ENCODE measurements around the gene ABAT.
"Not testable (repeated sequence)": the region's sequence is repeated elsewhere in the genome, so short reads cannot be mapped to it uniquely, and the experiment has no call there.

The ABAT gene

GRCh38 chr16:8718851-8719680 lies 44.6 kb downstream of the ABAT start:
- DNase-seq, result no peak

- DNase-seq, result peak; percentile 94
These were observed 45.9 kb downstream of the ABAT start for GRCh38 chr16:8720080-8720966.

GRCh38 chr16:8720967-8721308 lies 46.5 kb downstream of the ABAT start:
- DNase-seq, result no peak

GRCh38 chr16:8721336-8722024 lies 47.1 kb downstream of the ABAT start:
- peak; percentile 16 for DNase-seq

GRCh38 chr16:8722025-8722348 lies 47.6 kb downstream of the ABAT start:
- peak; percentile 16 for DNase-seq

- no peak for DNase-seq
These were observed 51.2 kb downstream of the ABAT start for GRCh38 chr16:8725513-8726178.

- no peak for DNase-seq
These were observed 52.9 kb downstream of the ABAT start for GRCh38 chr16:8727131-8727806.

- DNase-seq, result no peak
These were observed 53.6 kb downstream of the ABAT start for GRCh38 chr16:8727857-8728618.

GRCh38 chr16:8729779-8730334 lies 55.4 kb downstream of the ABAT start:
- no peak for DNase-seq

GRCh38 chr16:8730335-8730915 lies 56.0 kb downstream of the ABAT start:
- DNase-seq, result peak; percentile 43

GRCh38 chr16:8733849-8734540 lies 59.6 kb downstream of the ABAT start:
- DNase-seq, result no peak

- no peak for DNase-seq
These were observed 61.2 kb downstream of the ABAT start for GRCh38 chr16:8735574-8735973.

- DNase-seq, result no peak
These were observed 61.8 kb downstream of the ABAT start for GRCh38 chr16:8736123-8736668.

- no peak for DNase-seq
These were observed 64.7 kb downstream of the ABAT start for GRCh38 chr16:8739151-8739550.

GRCh38 chr16:8739989-8740704 lies 65.7 kb downstream of the ABAT start:
- DNase-seq, result no peak

GRCh38 chr16:8740775-8741355 lies 66.4 kb downstream of the ABAT start:
- DNase-seq, result no peak

GRCh38 chr16:8741636-8742035 lies 67.2 kb downstream of the ABAT start:
- DNase-seq, result no peak

- no peak for DNase-seq
These were observed 67.7 kb downstream of the ABAT start for GRCh38 chr16:8742068-8742467.

GRCh38 chr16:8748944-8749343 lies 74.5 kb downstream of the ABAT start:
- DNase-seq, result not testable (repeated sequence)

Data from NCI-H1105 treated with DMSO at 0.1 percent for 48 hours (cell line).